ENCODE results near the gene HCRT. TPM values are rescaled to one million over a fixed set of nuclear protein-coding genes. Genes with fewer than 3 reads are reported as not detected.
A peak's percentile ranks its signal among the peaks of the same experiment; 100 is the strongest.

HCRT gene, protein sequence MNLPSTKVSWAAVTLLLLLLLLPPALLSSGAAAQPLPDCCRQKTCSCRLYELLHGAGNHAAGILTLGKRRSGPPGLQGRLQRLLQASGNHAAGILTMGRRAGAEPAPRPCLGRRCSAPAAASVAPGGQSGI
- total RNA-seq (ENCODE audit: low replicate concordance), result not detected in 2 replicates

DNA sequence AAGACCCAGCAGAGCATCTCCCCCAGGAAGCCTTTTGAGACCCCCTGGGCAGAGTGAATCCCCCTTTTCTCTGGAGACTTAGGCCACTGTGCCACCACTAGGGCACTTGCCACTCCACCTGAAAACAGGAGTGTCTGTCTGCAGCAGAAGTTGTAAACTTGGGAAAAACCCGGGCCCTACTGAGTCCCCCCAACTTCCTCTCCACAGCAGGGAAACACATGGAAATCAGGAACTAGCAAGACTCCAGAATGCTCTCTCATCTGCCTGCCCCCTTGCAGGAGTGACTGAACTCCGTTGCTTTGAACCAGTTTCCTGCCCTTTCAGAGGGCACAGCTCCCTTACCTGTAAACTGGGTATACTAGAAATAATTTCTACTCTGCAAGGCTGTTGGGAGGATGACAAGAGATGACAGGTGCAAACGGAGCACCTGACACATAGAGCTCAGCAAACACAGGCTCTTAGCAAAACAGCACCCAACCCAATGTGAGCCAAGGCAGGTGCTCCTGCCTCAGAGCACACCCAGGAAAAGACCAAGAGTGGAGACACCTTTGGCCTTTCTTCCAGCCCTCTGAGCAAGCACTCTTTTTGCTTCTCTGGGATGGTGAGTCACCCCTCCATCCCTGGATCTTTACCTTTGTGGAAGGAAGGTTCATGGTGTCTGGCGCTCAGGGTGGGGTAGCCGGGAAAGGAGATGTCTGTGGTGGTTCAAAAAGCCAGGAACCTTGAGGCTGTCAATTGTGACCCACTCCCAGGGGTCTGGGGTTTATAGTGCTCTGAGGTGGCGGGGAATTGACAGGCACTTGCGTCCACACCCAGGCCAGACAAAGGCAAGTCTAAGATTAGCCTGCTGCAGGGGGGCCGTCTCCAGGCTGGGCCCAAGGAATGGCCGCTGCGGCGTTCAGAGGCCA lies at the start of gene HCRT:
Gene HCRT (minus strand): TSS at position 740 of the 908 bp plus-strand sequence. CDS start 87 bp downstream, at position 653.
- H4K20me1 ChIP-seq (ENCODE audit: low read depth), result peaks cover 26% of the 10 kb centered on the region
- DNase-seq (ENCODE audit: low spot score), result peak; percentile 74
- no peaks in the 10 kb centered on the region for H3K36me3 ChIP-seq
- peaks cover 39% of the 10 kb centered on the region for H3K27me3 Mint-ChIP-seq (ENCODE audit: insufficient read depth, low read depth)
- H3K79me2 ChIP-seq (ENCODE audit: low read depth), result no peaks in the 10 kb centered on the region
- no peaks in the 10 kb centered on the region for H3K9me3 ChIP-seq (ENCODE audit: low read depth)
- H3K4me2 ChIP-seq, result peak within 1 kb of the TSS; percentile 75
- H3K4me3 ChIP-seq, result no peak within 1 kb of the TSS
- no peak for TF ChIP-seq EZH2phosphoT487 (IDR thresholded peaks at IDR 0.05)
- no peak for TF ChIP-seq EZH2 (IDR thresholded peaks at IDR 0.05)
- TF ChIP-seq, protein P1, sequence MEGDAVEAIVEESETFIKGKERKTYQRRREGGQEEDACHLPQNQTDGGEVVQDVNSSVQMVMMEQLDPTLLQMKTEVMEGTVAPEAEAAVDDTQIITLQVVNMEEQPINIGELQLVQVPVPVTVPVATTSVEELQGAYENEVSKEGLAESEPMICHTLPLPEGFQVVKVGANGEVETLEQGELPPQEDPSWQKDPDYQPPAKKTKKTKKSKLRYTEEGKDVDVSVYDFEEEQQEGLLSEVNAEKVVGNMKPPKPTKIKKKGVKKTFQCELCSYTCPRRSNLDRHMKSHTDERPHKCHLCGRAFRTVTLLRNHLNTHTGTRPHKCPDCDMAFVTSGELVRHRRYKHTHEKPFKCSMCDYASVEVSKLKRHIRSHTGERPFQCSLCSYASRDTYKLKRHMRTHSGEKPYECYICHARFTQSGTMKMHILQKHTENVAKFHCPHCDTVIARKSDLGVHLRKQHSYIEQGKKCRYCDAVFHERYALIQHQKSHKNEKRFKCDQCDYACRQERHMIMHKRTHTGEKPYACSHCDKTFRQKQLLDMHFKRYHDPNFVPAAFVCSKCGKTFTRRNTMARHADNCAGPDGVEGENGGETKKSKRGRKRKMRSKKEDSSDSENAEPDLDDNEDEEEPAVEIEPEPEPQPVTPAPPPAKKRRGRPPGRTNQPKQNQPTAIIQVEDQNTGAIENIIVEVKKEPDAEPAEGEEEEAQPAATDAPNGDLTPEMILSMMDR (IDR thresholded peaks at IDR 0.05), result no peak
- no peaks in the 10 kb centered on the region for H3K36me3 Mint-ChIP-seq
- H3K9ac ChIP-seq, result no peak within 1 kb of the TSS
- H3K9me3 Mint-ChIP-seq, result no peaks in the 10 kb centered on the region
- peaks cover 36% of the 10 kb centered on the region for H3F3A ChIP-seq (ENCODE audit: low read depth)
- peaks cover 28% of the 10 kb centered on the region for H3K4me1 Mint-ChIP-seq
- no peak within 1 kb of the TSS for H3K27ac ChIP-seq
- H3K27me3 ChIP-seq, result peaks cover 60% of the 10 kb centered on the region
- peak within 1 kb of the TSS; percentile 75 for H3K4me3 Mint-ChIP-seq
- H2AFZ ChIP-seq (replicated peaks), result no peak within 1 kb of the TSS
- no peak within 1 kb of the TSS for H3K27ac Mint-ChIP-seq
- H3K4me1 ChIP-seq, result peaks cover 30% of the 10 kb centered on the region

DNA sequence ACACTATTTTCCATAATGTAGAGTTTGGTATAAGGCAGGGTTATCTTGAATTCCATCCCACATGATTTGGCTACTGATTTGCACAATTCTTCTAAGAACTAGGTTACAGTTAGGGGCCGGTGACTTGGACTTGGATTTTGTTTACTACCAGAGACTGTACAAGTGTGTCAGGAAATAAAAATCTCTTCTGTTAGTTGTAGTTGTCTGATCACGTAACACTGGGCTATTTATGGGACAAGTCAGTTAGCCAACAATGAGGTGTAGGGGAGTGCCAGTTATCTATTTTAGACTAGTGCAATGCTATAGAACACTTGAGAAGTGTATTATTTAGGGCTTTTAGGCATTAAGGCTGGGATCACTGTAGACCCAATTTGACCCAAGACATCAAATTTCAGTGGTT lies 48.7 kb upstream of the HCRT start:
- no peak overlapping the region for H2AFZ ChIP-seq (replicated peaks)
- no peak overlapping the region for H3K27ac Mint-ChIP-seq
- H3K9ac ChIP-seq, result no peak overlapping the region
- H3K4me3 ChIP-seq, result no peak overlapping the region
- H3F3A ChIP-seq (ENCODE audit: low read depth), result no peaks in the 10 kb centered on the region
- no peak overlapping the region for H3K4me2 ChIP-seq
- H3K4me1 ChIP-seq, result no peaks in the 10 kb centered on the region
- H3K36me3 ChIP-seq, result peaks cover 4% of the 10 kb centered on the region
- H3K4me3 Mint-ChIP-seq, result no peak overlapping the region
- H3K9me3 Mint-ChIP-seq, result no peaks in the 10 kb centered on the region
- no peak for TF ChIP-seq EZH2 (IDR thresholded peaks at IDR 0.05)
- no peak for TF ChIP-seq EZH2phosphoT487 (IDR thresholded peaks at IDR 0.05)
- TF ChIP-seq, protein P1 (IDR thresholded peaks at IDR 0.05), result no peak
- H4K20me1 ChIP-seq (ENCODE audit: low read depth), result peaks cover 37% of the 10 kb centered on the region
- H3K36me3 Mint-ChIP-seq, result peaks cover 7% of the 10 kb centered on the region
- no peaks in the 10 kb centered on the region for H3K27me3 ChIP-seq
- no peak overlapping the region for H3K27ac ChIP-seq
- H3K79me2 ChIP-seq (ENCODE audit: low read depth), result peaks cover 85% of the 10 kb centered on the region
- H3K9me3 ChIP-seq (ENCODE audit: low read depth), result no peaks in the 10 kb centered on the region
- no peaks in the 10 kb centered on the region for H3K4me1 Mint-ChIP-seq
- DNase-seq (ENCODE audit: low spot score), result no peak
- no peaks in the 10 kb centered on the region for H3K27me3 Mint-ChIP-seq (ENCODE audit: insufficient read depth, low read depth)

DNA sequence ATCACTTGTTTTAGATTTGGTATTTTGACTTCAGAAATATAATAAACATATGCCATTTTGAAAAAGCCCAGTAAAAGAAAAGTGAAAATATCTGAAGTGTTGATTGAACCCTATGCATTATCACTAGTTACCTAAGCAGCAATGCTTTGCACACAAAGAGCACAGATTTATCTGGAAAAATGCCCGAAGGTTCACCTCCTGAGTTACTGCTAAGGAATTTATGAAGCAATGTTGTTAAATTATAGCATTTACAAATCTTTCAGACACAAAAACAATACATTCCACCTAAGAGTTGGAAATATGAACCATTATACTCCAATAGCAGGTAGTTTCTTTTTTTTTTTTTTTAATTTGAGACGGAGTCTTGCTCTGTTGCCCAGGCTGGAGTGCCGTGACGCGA lies 47.9 kb upstream of the HCRT start:
- DNase-seq (ENCODE audit: low spot score), result no peak
- H3K36me3 ChIP-seq, result peaks cover 4% of the 10 kb centered on the region
- no peaks in the 10 kb centered on the region for H3K9me3 ChIP-seq (ENCODE audit: low read depth)
- H3K4me1 ChIP-seq, result no peaks in the 10 kb centered on the region
- Mint-ChIP-seq H3K9me3 (no peaks in the 10 kb centered on the region), H3K4me1 (no peaks in the 10 kb centered on the region), H3K27ac (no peak overlapping the region), H3K27me3 (ENCODE audit: insufficient read depth, low read depth) (no peaks in the 10 kb centered on the region), H3K4me3 (no peak overlapping the region), H3K36me3 (peaks cover 7% of the 10 kb centered on the region)
- no peak overlapping the region for H2AFZ ChIP-seq (replicated peaks)
- H3K4me3 ChIP-seq, result no peak overlapping the region
- no peaks in the 10 kb centered on the region for H3F3A ChIP-seq (ENCODE audit: low read depth)
- H3K4me2 ChIP-seq, result no peak overlapping the region
- H3K27me3 ChIP-seq, result no peaks in the 10 kb centered on the region
- TF ChIP-seq, protein P1 (IDR thresholded peaks at IDR 0.05), result no peak
- TF ChIP-seq EZH2phosphoT487 (IDR thresholded peaks at IDR 0.05), result no peak
- H3K79me2 ChIP-seq (ENCODE audit: low read depth), result peaks cover 76% of the 10 kb centered on the region
- H3K9ac ChIP-seq, result no peak overlapping the region
- no peak overlapping the region for H3K27ac ChIP-seq
- H4K20me1 ChIP-seq (ENCODE audit: low read depth), result peaks cover 32% of the 10 kb centered on the region

Measured in neural progenitor cell (in vitro differentiated cells).